COLO668 (cell line): ENCODE measurements around the gene CHAF1A.

Source experiments
- DNase-seq: peaks from one replicate; lab custom pipeline; 2025; ENCODE audit not compliant: unreplicated experiment; lab: John Stamatoyannopoulos, UW

Gene CHAF1A

DNA sequence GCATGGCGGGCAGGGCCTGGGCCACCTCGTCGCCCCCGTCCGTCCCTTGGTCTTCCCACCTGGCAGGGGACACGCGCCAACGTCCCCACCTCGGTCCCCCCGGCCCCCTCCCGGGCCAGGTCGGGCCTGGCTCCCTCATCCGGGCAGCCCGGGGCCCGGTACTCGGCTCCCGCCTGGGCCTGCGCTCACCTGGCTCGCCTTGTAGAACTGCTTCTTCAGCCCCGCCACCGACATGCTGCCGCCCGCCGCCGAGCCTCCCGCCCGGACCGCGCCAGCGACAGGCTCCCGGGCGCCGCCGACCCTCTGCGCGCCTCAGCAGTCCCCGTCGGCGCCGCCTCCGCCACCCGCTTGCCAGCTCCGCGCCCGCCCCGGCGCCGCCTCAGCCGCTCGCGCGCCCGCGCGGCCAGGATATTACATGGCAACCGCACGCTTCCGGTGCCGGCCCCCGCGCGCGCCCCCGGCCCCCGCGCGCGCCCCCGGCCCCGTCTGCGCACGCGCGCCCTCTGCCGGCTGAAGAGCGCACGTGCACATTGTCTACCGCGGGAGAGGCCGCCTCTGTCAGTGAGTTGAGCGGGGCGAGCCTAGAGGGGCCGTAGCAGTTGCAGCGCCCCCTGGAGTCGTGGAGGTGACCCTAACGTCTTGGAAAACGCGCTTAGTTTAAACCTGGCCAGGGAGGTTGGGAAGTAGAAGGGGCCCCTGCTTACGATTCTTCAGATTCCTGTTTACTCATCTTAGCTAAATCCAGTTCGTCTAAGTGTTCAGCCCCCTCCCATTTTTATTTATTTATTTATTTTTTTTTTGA lies 2.1 kb upstream of the CHAF1A start, which contains the start of gene SH3GL1:
Gene SH3GL1, minus strand, starts transcription at position 413 of the 802 bp plus-strand sequence. Its CDS starts 179 bp downstream, at position 234.
- peak; percentile 94 for DNase-seq

- DNase-seq = no peak
Observed at GRCh38 chr19:4401769-4402170, 670 bp upstream of the CHAF1A start.

- no peak for DNase-seq
Observed at GRCh38 chr19:4403005-4403761, 743 bp downstream of the CHAF1A start.

- no peak for DNase-seq
Observed at GRCh38 chr19:4405977-4406376, 3.5 kb downstream of the CHAF1A start.

DNA sequence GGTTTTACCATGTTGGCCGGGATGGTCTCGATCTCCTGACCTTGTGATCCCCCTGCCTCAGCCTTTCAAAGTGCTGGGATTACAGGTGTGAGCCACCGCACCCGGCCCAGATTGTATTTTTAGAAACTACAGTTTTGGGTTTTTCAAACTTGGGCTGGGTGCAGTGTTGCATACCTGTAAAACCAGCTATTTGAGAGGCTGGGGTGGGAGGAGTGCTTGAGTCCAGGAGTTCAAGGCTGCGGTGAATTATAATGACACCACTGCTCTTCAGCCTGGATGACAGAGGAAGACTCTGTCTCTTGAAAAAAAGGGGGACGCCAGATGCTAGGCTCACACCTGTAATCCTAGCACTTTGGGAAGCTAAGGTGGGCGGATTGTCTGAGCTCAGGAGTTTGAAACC lies 4.2 kb downstream of the CHAF1A start:
- DNase-seq = no peak

- DNase-seq = no peak
Observed at GRCh38 chr19:4409123-4409933, 6.9 kb downstream of the CHAF1A start.

- DNase-seq = no peak
Observed at GRCh38 chr19:4413588-4413987, 11.1 kb downstream of the CHAF1A start.

DNA sequence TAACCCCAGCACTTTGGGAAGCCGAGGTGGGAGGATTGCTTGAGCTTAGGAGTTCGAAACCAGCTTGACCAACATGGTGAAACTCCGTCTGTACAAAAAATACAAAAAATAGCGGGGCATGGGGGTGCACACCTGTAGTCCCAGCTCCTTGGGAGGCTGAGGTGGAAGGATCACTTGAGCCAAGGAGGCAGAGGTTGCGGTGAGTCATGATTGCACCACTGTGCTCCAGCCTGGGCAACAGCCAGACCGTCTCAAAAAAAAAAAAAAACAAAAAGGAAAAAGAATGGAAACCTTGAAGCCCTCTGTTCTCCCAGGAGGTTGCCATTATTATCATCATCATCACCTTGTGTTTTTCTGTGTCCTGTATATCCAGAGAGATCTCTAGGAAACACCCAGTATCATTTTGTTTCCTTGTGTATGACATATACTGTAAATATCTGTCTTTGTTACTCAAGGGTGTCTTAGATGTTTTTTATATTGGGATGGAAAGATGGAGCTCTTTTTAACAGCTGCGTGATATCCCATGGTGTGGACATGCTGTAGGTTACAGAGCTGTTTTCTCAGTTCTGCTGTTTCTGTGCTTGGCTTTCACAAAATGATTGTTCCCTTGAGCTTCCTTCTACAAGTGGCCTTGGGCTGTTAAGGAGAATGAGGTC lies 11.8 kb downstream of the CHAF1A start:
- no peak for DNase-seq

GRCh38 chr19:4414800-4415321 lies 12.4 kb downstream of the CHAF1A start:
- no peak for DNase-seq

DNA sequence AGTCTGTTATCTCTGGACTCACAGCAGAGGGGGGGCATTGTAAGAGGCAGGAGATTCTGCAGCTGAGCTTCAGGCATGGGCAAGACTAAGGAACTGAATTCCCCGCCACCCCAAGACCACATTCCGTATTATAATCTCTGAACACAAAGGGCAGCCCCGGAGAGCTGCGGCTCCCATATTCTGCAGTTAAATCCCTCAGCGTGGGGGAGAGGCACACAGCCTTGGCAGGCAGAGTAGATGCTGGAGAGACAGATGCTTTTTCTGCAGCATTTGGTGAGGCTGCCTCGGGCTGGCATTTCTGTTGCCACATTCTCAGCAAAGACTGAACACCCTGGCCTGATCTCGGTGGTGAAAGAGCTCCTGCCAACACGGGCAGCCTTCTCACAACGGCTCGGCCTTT lies 12.9 kb downstream of the CHAF1A start:
- no peak for DNase-seq

GRCh38 chr19:4416268-4416667 lies 13.8 kb downstream of the CHAF1A start:
- DNase-seq = no peak

- DNase-seq = no peak
Observed at GRCh38 chr19:4423416-4424126, 21.1 kb downstream of the CHAF1A start.

DNA sequence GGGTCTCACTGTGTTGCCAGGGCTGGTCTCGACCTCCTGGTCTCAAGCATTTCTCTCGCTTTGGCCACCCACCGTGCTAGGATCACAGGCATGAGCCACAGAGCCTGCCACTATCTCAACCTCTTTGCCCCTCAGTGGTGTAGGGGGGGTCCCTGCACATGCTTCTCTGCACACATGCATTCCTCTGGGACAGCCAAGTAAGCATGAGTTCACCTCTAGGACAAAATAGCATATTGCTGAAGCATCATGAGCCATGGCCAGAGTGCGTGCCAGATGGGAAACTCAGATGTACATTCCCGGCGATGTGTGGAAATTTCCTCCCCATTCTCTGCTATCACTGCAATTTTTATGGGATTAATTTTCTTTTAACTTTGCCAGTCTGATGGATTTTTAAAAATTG lies 23.1 kb downstream of the CHAF1A start:
- DNase-seq = no peak

- no peak for DNase-seq
Observed at GRCh38 chr19:4428326-4428975, 26.0 kb downstream of the CHAF1A start.

DNA sequence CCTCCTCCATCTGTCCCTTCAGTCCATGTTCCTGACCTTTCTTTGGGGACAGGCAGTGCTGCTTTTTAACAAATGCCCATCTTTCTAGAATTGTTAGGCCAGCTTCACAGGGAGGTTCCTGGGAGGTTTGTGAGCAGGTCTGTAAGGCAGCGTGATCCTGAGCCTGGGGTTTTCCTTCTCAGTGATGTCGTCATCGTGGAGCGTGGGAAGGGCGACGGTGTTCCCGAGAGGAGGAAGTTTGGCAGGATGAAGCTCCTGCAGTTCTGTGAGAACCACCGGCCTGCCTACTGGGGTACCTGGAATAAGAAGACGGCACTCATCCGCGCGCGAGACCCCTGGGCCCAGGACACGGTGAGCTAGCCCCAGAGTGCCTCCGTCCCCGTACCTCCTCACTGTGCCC lies 26.8 kb downstream of the CHAF1A start:
- DNase-seq = no peak

GRCh38 chr19:4429771-4430171 lies 27.3 kb downstream of the CHAF1A start:
- no peak for DNase-seq

DNA sequence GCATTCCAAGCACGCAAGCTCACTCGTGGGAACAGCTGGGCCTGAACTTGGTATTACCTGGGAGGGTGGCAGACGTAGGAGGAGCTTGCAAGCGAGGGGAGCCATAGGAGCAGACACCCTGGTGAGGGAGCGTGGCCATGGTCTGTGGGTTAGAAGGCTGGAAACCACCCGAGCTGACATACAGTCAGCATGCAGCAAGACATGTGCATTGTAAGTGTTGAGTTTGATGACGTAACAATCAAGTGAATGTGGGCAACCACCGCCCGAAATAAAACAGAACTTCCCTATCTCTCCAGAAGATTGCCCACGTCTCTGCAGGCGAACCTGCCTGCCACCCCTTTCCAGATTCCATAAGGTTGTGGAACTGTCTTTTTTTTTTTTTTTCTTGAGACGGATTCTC lies 28.3 kb downstream of the CHAF1A start:
- no peak for DNase-seq

- DNase-seq = no peak
Observed at GRCh38 chr19:4431296-4431695, 28.9 kb downstream of the CHAF1A start.

DNA sequence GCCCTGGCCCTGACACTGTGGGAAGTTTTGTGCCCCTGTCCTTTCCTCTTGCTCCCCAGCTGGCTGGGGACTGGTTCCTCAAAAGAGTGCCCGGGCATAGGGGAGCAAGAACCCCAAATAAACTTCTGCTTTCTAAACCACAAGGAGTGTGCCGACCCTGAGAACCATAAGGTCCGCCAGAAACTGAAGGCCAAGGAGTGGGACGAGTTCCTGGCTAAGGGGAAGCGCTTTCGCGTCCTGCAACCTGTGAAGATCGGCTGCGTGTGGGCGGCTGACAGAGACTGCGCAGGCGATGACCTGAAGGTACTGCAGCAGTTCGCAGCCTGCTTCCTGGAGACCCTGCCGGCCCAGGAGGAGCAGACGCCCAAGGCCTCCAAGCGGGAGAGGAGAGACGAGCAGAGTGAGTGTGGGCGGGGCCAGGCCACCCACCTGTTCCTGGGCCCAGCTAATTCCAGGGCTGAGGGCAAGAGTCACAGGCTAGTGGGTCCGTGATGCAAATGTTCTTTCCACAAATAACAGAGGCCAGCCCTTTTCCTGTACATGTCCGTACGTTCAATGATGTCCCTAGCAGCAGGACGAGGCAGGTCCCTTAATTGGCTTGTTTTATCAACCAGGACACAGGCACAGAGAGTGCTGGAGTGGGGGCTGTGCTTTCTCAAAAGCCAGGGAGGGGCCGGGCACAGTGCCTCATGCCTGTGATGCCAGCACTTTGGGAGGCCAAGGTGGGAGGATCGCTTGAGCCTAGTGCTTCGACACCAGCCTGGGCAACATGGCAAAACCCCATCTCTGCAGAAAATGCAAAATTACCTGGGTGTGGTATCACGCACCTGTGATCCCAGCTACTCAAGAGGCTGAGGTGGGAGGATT lies 29.6 kb downstream of the CHAF1A start:
- no peak for DNase-seq
